Nephron progenitor cell (in vitro differentiated cells): ENCODE data around the gene BHLHA15.

Source experiments
- DNase-seq: peaks from one replicate; pipeline ENCODE4 v3.0.0; 2021
- H3K27ac Mint-ChIP-seq: 2 replicates; pipeline ENCODE4 v1.8.0; 2021; ENCODE audit warnings: mild to moderate bottlenecking, moderate library complexity, mixed read lengths
- H3K27me3 Mint-ChIP-seq: 2 replicates; pipeline ENCODE4 v1.8.0; 2021; ENCODE audit warnings: mild to moderate bottlenecking, low read depth, mixed read lengths; ENCODE audit not compliant: poor library complexity
- H3K36me3 Mint-ChIP-seq: 2 replicates; pipeline ENCODE4 v1.8.0; 2021; ENCODE audit warnings: low read depth, mixed read lengths
- H3K4me1 Mint-ChIP-seq: 2 replicates; pipeline ENCODE4 v1.8.0; 2021; ENCODE audit warnings: mixed read lengths
- H3K4me3 Mint-ChIP-seq: 2 replicates; pipeline ENCODE4 v1.8.0; 2021; ENCODE audit warnings: mild to moderate bottlenecking, moderate library complexity, mixed read lengths
- H3K9me3 Mint-ChIP-seq: 2 replicates; pipeline ENCODE4 v1.8.0; 2021; ENCODE audit warnings: mild to moderate bottlenecking, moderate library complexity, mixed read lengths
- TF ChIP-seq, protein P1 (sequence below): fragments of 200-600 bp; sonication (generic); IDR thresholded peaks from 2 replicates; pipeline ENCODE4 v1.5.0; 2021; ENCODE audit warnings: antibody characterized with exemption

Gene BHLHA15

DNA sequence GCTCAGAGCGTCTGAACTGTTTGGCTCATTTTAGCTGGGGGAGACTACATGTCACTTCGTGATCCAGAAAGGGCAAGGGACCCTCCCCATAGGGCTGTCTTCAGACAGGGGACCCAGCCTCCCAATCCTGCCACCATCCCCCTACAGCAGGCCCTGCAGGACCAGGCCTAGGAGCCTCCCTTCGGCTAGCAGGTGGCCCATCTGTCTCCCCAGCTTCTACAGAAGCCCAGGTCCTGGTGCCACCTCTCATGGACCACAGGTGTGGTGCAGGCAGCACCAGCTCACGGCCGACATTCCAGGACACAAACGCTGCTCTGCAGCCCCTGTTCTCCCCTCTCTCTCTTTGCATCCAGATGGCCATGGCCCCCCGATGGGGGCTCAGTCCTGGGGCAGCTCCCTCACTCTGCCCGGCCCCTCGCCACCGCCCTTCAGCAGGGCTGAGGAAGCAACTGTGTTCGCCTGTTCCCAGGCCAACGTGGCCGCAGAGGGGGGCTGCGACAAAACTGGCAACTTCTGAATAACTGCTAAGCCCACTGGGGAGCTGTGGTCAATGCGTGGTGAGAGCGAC is 30.5 kb downstream of the BHLHA15 start:
- Mint-ChIP-seq H3K4me3 (no peak overlapping the region), H3K36me3 (peaks cover 26% of the 10 kb centered on the region), H3K4me1 (peaks cover 5% of the 10 kb centered on the region), H3K27me3 (no peaks in the 10 kb centered on the region), H3K9me3 (no peaks in the 10 kb centered on the region), H3K27ac (no peak overlapping the region)
- TF ChIP-seq, protein P1, sequence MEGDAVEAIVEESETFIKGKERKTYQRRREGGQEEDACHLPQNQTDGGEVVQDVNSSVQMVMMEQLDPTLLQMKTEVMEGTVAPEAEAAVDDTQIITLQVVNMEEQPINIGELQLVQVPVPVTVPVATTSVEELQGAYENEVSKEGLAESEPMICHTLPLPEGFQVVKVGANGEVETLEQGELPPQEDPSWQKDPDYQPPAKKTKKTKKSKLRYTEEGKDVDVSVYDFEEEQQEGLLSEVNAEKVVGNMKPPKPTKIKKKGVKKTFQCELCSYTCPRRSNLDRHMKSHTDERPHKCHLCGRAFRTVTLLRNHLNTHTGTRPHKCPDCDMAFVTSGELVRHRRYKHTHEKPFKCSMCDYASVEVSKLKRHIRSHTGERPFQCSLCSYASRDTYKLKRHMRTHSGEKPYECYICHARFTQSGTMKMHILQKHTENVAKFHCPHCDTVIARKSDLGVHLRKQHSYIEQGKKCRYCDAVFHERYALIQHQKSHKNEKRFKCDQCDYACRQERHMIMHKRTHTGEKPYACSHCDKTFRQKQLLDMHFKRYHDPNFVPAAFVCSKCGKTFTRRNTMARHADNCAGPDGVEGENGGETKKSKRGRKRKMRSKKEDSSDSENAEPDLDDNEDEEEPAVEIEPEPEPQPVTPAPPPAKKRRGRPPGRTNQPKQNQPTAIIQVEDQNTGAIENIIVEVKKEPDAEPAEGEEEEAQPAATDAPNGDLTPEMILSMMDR, result no peak
- DNase-seq, result no peak

DNA sequence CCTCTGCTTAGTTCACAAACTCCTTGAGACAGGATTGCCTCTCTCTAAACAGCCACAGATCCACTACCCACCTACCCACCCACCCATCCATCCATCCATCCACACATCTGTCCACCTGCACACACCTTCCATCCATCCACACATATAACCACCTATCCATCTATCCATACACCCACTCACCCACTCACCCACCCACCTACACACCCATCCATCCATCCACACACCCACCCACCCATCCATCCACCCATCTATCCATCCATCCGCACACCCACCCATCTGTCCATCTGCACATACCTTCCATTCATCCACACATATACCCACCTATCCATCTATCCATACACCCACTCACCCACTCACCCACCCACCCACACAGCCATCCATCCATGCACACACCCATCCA is 31.1 kb downstream of the BHLHA15 start:
- DNase-seq, result no peak
- TF ChIP-seq, protein P1, result no peak
- H3K36me3 Mint-ChIP-seq, result peaks cover 26% of the 10 kb centered on the region
- peaks cover 5% of the 10 kb centered on the region for H3K4me1 Mint-ChIP-seq
- H3K4me3 Mint-ChIP-seq, result no peak overlapping the region
- H3K27me3 Mint-ChIP-seq, result no peaks in the 10 kb centered on the region
- H3K27ac Mint-ChIP-seq, result no peak overlapping the region
- H3K9me3 Mint-ChIP-seq, result no peaks in the 10 kb centered on the region

DNA sequence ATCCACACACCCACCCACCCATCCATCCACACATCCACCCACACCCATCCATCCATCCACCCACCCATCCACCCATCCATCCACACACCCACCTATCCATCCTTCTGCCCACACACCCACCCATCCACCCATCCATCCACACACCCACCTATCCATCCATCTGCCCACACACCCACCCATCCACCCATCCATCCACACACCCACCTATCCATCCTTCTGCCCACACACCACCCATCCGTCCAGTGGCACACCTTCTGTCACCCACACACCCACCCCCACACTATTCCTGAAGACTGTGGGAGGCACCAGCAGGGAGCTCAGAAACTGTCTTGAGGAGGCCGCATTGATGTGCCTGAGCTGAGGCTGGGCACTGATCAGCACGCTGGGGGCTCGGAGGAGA is 31.7 kb downstream of the BHLHA15 start:
- Mint-ChIP-seq H3K4me3 (no peak overlapping the region), H3K4me1 (peaks cover 5% of the 10 kb centered on the region), H3K27ac (no peak overlapping the region), H3K27me3 (no peaks in the 10 kb centered on the region), H3K36me3 (peaks cover 26% of the 10 kb centered on the region), H3K9me3 (no peaks in the 10 kb centered on the region)
- TF ChIP-seq, protein P1, result no peak
- DNase-seq, result no peak

DNA sequence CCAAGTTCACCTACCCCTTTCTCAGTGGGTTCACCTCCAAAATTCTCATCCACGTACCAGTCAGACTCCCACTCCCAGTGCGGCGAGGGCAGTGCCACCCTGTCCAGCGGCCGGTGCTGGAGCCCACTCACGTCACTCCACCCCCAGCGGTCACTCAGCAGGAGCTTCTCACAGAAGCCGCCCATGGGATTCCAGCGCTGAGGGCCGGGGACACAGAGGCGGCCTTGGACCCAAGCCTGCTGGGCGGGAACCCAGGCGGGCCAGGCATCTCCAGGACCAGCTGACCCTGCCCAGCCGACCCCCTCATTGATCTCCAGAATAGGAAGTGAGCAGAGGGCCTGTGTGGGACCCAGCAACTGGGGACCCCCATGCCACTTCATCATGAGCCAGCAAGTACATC is 33.6 kb downstream of the BHLHA15 start:
- no peak overlapping the region for H3K4me3 Mint-ChIP-seq
- no peak overlapping the region for H3K27ac Mint-ChIP-seq
- peaks cover 5% of the 10 kb centered on the region for H3K27me3 Mint-ChIP-seq
- peaks cover 13% of the 10 kb centered on the region for H3K4me1 Mint-ChIP-seq
- H3K36me3 Mint-ChIP-seq, result peaks cover 14% of the 10 kb centered on the region
- TF ChIP-seq, protein P1, result no peak
- no peaks in the 10 kb centered on the region for H3K9me3 Mint-ChIP-seq
- no peak for DNase-seq

DNA sequence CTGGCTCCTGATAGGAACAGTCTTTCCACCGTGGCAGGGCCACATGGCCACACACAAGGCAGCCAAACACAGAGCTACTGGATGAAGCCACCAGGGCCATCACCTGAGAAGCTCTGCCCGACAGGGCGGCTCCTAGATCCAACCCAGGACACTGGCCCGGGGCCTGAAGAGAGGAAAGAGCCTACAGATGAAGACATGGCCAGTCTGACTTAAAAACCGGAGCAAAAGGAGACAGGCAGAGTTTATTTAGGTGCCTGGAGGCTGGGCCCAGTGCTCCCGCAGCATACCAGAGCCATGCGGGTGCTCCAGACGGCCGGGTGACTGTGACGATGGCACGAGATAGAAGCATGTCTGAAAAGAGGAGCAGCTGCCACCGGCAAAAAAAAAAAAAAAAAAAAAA is 36.9 kb downstream of the BHLHA15 start:
- DNase-seq, result no peak
- TF ChIP-seq, protein P1, result no peak
- Mint-ChIP-seq H3K4me1 (peaks cover 37% of the 10 kb centered on the region), H3K9me3 (no peaks in the 10 kb centered on the region), H3K27ac (peak overlapping the region; percentile 71), H3K27me3 (peaks cover 13% of the 10 kb centered on the region), H3K36me3 (peaks cover 4% of the 10 kb centered on the region), H3K4me3 (no peak overlapping the region)

DNA sequence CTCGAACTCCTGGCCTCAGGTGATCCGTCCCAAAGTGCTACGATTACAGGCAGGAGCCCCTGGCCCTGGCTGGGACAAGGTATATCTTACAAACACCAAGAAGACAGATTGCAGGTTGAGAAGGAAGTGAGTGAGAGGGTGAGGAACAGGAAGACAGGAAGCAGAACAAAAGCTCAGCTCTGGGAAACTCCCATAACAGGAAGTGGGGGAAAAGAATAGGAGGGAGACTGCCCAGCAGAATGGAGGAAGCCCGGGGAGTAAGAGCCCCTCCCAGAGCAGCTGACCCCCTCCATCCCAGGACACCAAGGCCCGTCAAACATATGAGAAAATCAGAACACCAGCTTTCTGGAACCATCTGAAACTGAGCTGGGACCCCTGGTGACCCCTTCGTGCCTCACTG is 37.9 kb downstream of the BHLHA15 start:
- H3K36me3 Mint-ChIP-seq, result peaks cover 4% of the 10 kb centered on the region
- no peaks in the 10 kb centered on the region for H3K9me3 Mint-ChIP-seq
- H3K27me3 Mint-ChIP-seq, result peaks cover 13% of the 10 kb centered on the region
- DNase-seq, result no peak
- peaks cover 41% of the 10 kb centered on the region for H3K4me1 Mint-ChIP-seq
- peak overlapping the region; percentile 91 for H3K27ac Mint-ChIP-seq
- H3K4me3 Mint-ChIP-seq, result no peak overlapping the region
- TF ChIP-seq, protein P1, result no peak
